ENCODE measurements around the gene ANTXRL.
"Not testable (repeated sequence)": the region's sequence is repeated elsewhere in the genome, so short reads cannot be mapped to it uniquely, and the experiment has no call there.

ANTXRL gene

DNA sequence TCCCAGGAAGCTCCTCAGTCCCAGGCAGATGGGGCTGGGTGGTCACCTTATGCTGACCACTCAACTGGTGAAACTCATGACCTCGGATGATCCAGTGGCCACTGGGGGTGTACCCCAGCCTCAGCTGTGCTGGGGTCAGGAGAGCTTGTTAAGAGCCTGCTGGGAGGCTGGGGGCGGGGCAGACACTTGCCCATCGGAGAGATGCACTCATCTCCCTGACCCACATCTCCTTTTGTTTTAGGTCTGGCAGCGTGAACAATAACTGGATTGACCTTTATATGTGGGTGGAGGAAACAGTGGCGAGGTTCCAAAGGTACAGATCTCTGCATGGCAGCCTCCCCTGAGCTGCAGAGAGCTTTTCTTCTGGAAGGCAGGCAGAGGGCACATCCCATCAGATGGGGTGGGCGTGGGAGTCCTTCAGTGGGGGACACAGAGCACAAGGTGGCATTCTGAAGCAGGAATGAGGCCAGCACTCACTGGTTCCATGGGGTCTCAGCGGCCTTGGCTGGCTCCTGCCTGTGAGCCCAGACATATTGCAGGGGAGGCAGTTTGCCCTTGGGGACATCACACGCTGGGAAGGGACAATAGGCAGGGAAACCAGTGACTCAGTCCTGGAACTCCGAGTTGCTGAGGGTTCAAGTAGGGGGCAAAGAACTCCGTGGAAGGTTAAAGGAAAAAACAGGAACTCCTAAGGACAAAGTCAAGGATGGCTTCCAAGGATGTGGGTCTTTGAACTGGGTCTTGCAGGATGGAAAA is 5.2 kb downstream of the ANTXRL start:
- Histone ChIP-seq H3K27ac (ENCODE audit: low read depth, low read length) (no peak overlapping the region), H3K27me3 (ENCODE audit: insufficient read depth, low read length) (no peaks in the 10 kb centered on the region), H3K79me2 (ENCODE audit: control insufficient read depth, insufficient read depth, low read length, unreplicated experiment) (no peaks in the 10 kb centered on the region), H3K4me1 (ENCODE audit: control insufficient read depth, insufficient read depth, low read length, unreplicated experiment) (peaks cover 9% of the 10 kb centered on the region), H2AFZ (ENCODE audit: low read length, unreplicated experiment) (no peak overlapping the region), H3K4me3 (ENCODE audit: low read depth, low read length) (no peak overlapping the region), H3K36me3 (ENCODE audit: insufficient read depth, low read length) (no peaks in the 10 kb centered on the region)

GRCh38 chr10:46292573-46293023 is 5.8 kb downstream of the ANTXRL start:
- H3K79me2 ChIP-seq (ENCODE audit: control insufficient read depth, insufficient read depth, low read length, unreplicated experiment), result no peaks in the 10 kb centered on the region
- H3K4me3 ChIP-seq (ENCODE audit: low read depth, low read length), result no peak overlapping the region
- H3K36me3 ChIP-seq (ENCODE audit: insufficient read depth, low read length), result no peaks in the 10 kb centered on the region
- no peaks in the 10 kb centered on the region for H3K27me3 ChIP-seq (ENCODE audit: insufficient read depth, low read length)
- H3K4me1 ChIP-seq (ENCODE audit: control insufficient read depth, insufficient read depth, low read length, unreplicated experiment), result peaks cover 9% of the 10 kb centered on the region
- H3K27ac ChIP-seq (ENCODE audit: low read depth, low read length), result no peak overlapping the region
- H2AFZ ChIP-seq (ENCODE audit: low read length, unreplicated experiment), result no peak overlapping the region

GRCh38 chr10:46293228-46293627 is 6.4 kb downstream of the ANTXRL start:
- Histone ChIP-seq H3K36me3 (ENCODE audit: insufficient read depth, low read length) (no peaks in the 10 kb centered on the region), H3K27me3 (ENCODE audit: insufficient read depth, low read length) (no peaks in the 10 kb centered on the region), H2AFZ (ENCODE audit: low read length, unreplicated experiment) (no peak overlapping the region)

DNA sequence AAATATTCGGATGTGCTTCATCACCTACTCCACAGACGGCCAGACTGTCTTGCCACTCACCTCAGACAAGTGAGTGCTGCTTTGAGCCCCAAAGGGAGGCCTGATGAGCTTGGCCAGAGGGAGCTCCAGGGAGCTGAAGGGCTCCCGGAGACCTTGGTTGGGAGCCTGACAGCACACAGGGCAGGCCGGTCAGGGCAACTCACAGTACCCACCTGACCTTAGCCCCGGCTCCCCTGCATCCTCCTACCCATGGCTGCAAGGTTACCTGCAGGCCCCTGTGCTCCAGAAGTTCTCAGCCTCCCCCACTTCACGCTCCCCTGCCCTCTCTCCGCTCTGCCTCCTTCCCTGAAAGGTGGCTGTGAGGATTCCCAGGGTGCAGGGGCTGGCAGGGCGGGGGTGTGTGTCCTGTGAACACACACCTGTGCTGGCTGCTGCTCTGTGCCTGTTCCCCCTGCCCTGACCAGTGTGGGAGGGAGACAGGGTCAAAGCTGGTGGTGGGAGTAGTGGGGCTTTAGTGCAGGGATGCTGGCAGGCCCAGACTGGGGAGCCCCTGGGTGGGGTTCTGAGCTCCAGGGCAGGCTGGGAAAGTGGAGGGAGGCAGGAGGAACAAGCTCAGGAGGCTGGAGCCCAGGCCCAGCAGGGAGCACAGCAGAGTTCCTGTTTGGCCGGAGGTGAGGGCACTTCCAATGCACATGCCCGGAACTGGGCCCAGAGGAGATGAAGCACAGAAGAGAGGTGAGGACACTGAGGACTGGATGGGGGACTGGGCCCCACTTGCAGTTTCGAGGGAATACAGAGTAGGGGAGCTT is 7.2 kb downstream of the ANTXRL start:
- no peaks in the 10 kb centered on the region for H3K79me2 ChIP-seq (ENCODE audit: control insufficient read depth, insufficient read depth, low read length, unreplicated experiment)
- no peak overlapping the region for H3K4me3 ChIP-seq (ENCODE audit: low read depth, low read length)
- H3K27ac ChIP-seq (ENCODE audit: low read depth, low read length), result no peak overlapping the region
- no peaks in the 10 kb centered on the region for H3K36me3 ChIP-seq (ENCODE audit: insufficient read depth, low read length)
- H2AFZ ChIP-seq (ENCODE audit: low read length, unreplicated experiment), result no peak overlapping the region
- H3K27me3 ChIP-seq (ENCODE audit: insufficient read depth, low read length), result no peaks in the 10 kb centered on the region
- peaks cover 9% of the 10 kb centered on the region for H3K4me1 ChIP-seq (ENCODE audit: control insufficient read depth, insufficient read depth, low read length, unreplicated experiment)

More at GRCh38 chr10:46293228-46293627, 6.4 kb downstream of the ANTXRL start:
- Histone ChIP-seq H3K4me1 (ENCODE audit: control insufficient read depth, insufficient read depth, low read length, unreplicated experiment) (peaks cover 9% of the 10 kb centered on the region), H3K4me3 (ENCODE audit: low read depth, low read length) (no peak overlapping the region), H3K79me2 (ENCODE audit: control insufficient read depth, insufficient read depth, low read length, unreplicated experiment) (no peaks in the 10 kb centered on the region), H3K27ac (ENCODE audit: low read depth, low read length) (no peak overlapping the region)

GRCh38 chr10:46294641-46295220 is 7.9 kb downstream of the ANTXRL start:
- no peak overlapping the region for H2AFZ ChIP-seq (ENCODE audit: low read length, unreplicated experiment)
- H3K27me3 ChIP-seq (ENCODE audit: insufficient read depth, low read length), result no peaks in the 10 kb centered on the region
- H3K79me2 ChIP-seq (ENCODE audit: control insufficient read depth, insufficient read depth, low read length, unreplicated experiment), result no peaks in the 10 kb centered on the region
- peaks cover 9% of the 10 kb centered on the region for H3K4me1 ChIP-seq (ENCODE audit: control insufficient read depth, insufficient read depth, low read length, unreplicated experiment)
- H3K4me3 ChIP-seq (ENCODE audit: low read depth, low read length), result no peak overlapping the region
- no peaks in the 10 kb centered on the region for H3K36me3 ChIP-seq (ENCODE audit: insufficient read depth, low read length)
- H3K27ac ChIP-seq (ENCODE audit: low read depth, low read length), result no peak overlapping the region

DNA sequence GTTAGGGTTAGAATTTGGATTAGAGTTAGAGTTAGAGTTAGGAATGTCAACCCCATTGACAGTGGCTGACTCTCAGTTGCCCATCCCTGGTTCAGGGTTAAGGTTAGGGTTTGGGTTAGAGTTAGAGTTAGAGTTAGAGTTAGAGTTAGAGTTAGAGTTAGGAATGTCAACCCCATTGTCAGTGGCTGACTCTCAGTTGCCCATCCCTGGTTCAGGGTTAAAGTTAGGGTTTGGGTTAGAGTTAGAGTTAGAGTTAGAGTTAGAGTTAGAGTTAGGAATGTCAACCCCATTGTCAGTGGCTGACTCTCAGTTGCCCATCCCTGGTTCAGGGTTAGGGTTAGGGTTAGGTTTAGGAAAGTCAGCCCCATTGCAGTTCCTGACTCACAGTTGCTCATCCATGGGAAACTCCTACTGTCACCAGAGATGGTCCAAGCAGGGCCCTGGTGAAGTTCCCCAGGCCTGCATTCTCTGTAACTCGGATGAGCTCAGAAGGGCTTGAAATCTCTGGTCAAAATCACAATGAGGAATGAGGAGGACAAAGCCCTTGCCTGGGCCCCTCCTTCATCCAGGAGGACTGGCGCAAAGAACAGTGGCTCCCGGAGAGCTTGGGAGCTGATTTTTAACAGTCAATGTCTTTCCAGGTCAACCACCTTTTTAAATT is 8.7 kb downstream of the ANTXRL start:
- not testable (repeated sequence) for H3K27me3 ChIP-seq (ENCODE audit: insufficient read depth, low read length); H2AFZ ChIP-seq (ENCODE audit: low read length, unreplicated experiment); H3K4me1 ChIP-seq (ENCODE audit: control insufficient read depth, insufficient read depth, low read length, unreplicated experiment); H3K79me2 ChIP-seq (ENCODE audit: control insufficient read depth, insufficient read depth, low read length, unreplicated experiment); H3K36me3 ChIP-seq (ENCODE audit: insufficient read depth, low read length); H3K27ac ChIP-seq (ENCODE audit: low read depth, low read length); H3K4me3 ChIP-seq (ENCODE audit: low read depth, low read length)

DNA sequence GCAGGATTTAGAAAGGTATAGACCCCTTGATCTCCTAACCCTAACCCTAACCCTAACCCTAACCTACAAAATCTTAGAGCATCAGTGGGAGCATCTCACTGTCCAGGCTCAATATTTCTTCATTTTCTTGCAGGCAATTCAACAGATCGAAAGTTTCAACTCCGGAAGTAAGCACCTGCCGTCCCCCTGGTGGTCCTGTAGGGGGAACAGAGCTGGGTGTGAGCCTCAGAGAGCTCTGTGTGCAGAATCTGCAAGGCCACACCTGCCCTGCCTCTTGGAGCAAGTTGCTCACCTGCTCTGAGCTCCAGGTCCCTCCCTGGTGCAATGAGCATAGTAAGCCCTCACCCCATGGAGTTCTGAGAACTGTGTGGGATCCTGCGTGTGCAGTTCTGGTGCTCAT is 9.3 kb downstream of the ANTXRL start:
- H3K4me3 ChIP-seq (ENCODE audit: low read depth, low read length); H3K27ac ChIP-seq (ENCODE audit: low read depth, low read length); H3K27me3 ChIP-seq (ENCODE audit: insufficient read depth, low read length); H2AFZ ChIP-seq (ENCODE audit: low read length, unreplicated experiment); H3K4me1 ChIP-seq (ENCODE audit: control insufficient read depth, insufficient read depth, low read length, unreplicated experiment); H3K79me2 ChIP-seq (ENCODE audit: control insufficient read depth, insufficient read depth, low read length, unreplicated experiment); H3K36me3 ChIP-seq (ENCODE audit: insufficient read depth, low read length): not testable (repeated sequence)

DNA sequence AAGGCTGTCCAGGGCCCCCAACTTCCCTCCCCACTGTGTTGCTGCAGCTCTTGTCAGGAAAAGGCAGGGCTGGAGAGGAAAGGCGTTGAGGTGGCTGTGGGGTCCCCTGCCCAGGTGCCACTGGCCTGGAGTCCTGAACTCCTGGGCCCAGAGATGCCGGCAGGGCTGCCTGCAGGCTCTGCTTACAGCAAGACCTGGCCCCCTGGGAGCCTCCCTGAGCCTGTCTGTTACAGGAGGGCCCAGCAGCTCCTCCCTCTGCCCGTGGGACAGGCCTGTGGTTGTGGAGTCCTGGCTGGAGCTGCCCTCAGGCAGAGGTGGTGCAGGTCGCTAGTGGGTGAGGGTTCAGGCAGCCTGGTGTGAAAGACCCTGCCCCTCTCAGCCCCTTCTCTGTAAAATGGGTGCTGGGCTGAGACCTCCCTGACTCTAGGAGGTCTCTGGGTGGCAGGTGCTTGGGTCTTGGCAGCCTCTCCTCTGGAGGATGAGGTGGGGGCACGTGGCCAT is 9.9 kb downstream of the ANTXRL start:
- Histone ChIP-seq H3K4me3 (ENCODE audit: low read depth, low read length) (no peak overlapping the region), H3K27me3 (ENCODE audit: insufficient read depth, low read length) (no peaks in the 10 kb centered on the region), H3K27ac (ENCODE audit: low read depth, low read length) (no peak overlapping the region), H2AFZ (ENCODE audit: low read length, unreplicated experiment) (no peak overlapping the region), H3K79me2 (ENCODE audit: control insufficient read depth, insufficient read depth, low read length, unreplicated experiment) (no peaks in the 10 kb centered on the region), H3K36me3 (ENCODE audit: insufficient read depth, low read length) (no peaks in the 10 kb centered on the region), H3K4me1 (ENCODE audit: control insufficient read depth, insufficient read depth, low read length, unreplicated experiment) (peaks cover 8% of the 10 kb centered on the region)

DNA sequence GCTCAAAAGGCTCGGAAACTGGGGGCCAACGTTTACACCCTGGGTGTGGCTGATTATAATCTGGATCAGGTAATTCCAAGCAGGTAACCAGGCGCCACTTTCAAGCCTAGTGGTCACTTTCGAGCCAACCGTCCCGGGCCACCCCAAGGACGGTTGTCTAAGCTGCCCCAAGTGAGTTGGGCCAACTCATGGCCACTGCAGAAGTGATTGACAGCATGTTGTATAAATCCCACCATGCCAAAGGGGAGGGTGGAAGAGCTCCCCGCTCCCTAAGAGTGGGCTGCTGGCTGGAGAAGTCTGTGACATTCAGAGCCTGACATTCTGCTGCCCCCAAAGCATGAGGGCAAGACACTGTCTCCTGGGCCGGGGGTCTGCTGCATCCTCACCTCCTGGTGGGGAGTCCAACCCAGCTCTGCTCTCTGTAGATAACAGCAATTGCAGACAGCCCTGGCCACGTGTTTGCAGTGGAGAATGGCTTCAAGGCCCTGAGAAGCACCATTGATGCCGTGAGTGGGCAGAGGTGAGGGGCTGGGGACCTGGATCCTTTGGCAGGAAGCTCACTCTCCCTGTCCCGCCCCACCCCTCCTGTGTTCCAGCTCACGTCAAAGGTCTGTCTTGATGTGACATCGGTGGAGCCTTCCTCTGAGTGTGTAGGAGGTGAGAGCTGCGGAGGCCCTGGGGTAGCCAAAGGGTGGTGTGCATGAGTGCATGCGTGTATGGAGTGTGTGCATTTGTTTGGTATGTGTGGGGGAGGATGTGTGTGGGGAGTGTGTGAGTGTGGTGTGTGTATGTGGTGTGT is 10.8 kb downstream of the ANTXRL start:
- Histone ChIP-seq H3K27me3 (ENCODE audit: insufficient read depth, low read length) (no peaks in the 10 kb centered on the region), H3K79me2 (ENCODE audit: control insufficient read depth, insufficient read depth, low read length, unreplicated experiment) (no peaks in the 10 kb centered on the region), H3K4me3 (ENCODE audit: low read depth, low read length) (no peak overlapping the region), H3K27ac (ENCODE audit: low read depth, low read length) (no peak overlapping the region), H3K36me3 (ENCODE audit: insufficient read depth, low read length) (no peaks in the 10 kb centered on the region), H2AFZ (ENCODE audit: low read length, unreplicated experiment) (no peak overlapping the region), H3K4me1 (ENCODE audit: control insufficient read depth, insufficient read depth, low read length, unreplicated experiment) (no peaks in the 10 kb centered on the region)
